NK-92 treated with Interleukin-12 subunit alpha and Interleukin-12 subunit beta, amount 100 ng/mL, for 24 hours (cell line): ENCODE measurements around the gene TLR1.
A peak's percentile ranks its signal among the peaks of the same experiment; 100 is the strongest.
"Not testable (repeated sequence)": the region's sequence is repeated elsewhere in the genome, so short reads cannot be mapped to it uniquely, and the experiment has no call there.

Source experiments
- DNase-seq: peaks from one replicate; lab custom pipeline; 2025; lab: John Stamatoyannopoulos, UW

The TLR1 gene

DNA sequence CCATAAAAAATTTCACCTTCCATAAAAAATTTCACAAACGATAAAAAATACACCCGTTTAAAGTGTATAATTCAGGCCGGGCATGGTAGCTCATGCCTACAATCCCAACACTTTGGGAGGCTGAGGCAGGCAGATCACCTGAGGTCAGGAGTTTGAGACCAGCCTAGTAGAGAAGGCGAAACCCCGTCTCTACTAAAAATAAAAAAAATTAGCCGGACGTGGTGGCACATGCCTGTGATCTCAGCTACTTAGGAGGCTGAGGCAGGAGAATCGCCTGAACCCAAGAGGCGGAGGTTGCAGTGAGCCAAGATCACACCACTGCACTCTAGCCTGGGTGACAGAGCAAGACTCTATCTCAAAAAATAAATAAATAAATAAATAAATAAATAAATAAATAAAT, 1.7 kb upstream of the TLR1 start:
- not testable (repeated sequence) for DNase-seq

DNA sequence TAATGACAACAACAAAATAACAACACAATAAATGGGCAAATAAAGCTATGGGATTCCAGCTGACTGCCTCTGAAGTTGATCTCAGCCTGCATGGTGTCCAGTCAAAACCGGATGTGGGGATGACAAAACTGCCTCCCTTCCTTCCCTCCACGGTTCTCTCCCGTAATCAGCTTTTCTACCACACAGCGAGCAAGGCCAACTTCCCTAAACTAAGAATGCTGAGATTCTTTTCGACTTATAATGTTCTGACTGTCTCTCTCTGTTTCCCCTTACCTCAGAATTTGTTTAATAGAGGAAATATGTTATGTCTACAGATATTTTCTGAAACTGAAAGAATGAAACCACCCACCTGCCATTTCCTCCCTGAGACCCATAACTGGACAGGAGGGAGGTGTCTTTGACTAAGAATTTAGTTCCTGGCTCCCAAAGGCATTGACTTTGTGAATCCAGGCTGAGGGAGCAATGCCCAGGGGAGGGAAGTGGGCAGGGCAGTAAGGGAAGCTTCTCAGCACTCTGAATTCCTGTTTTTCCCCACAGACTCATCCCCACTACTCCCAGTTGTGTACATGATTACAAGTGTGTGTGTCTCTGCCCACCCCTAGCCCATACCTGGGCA, 1.0 kb upstream of the TLR1 start:
- DNase-seq: no peak

- peak; percentile 19 for DNase-seq
Measured at GRCh38 chr4:38803833-38804653, 548 bp downstream of the TLR1 start.

GRCh38 chr4:38802561-38803355, 1.8 kb downstream of the TLR1 start:
- DNase-seq: no peak

- no peak for DNase-seq
Measured at GRCh38 chr4:38800961-38801450, 3.6 kb downstream of the TLR1 start.

GRCh38 chr4:38800366-38800765, 4.2 kb downstream of the TLR1 start:
- DNase-seq: no peak

DNA sequence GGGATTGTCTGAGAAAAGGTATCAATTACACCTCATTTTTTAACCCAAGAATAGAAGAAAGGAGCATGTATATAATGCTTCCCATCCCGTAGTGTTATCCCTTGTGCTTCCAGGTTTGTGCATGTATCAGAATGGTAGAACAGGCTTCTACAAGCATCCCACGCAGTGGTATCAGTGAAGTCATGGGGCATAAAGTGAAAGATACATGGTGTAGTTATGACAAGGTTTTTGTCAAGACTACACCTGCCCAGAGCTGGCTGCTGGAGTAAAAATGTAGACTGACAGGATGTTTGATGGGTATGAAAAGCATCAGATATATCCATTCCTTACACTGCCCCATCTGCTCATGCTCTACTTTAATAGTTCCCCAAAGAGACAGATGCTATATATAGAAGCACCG, 9.5 kb downstream of the TLR1 start:
- DNase-seq: no peak

- DNase-seq: no peak
Measured at GRCh38 chr4:38794051-38794450, 10.5 kb downstream of the TLR1 start.

GRCh38 chr4:38791010-38791409, 13.6 kb downstream of the TLR1 start:
- DNase-seq: no peak

DNA sequence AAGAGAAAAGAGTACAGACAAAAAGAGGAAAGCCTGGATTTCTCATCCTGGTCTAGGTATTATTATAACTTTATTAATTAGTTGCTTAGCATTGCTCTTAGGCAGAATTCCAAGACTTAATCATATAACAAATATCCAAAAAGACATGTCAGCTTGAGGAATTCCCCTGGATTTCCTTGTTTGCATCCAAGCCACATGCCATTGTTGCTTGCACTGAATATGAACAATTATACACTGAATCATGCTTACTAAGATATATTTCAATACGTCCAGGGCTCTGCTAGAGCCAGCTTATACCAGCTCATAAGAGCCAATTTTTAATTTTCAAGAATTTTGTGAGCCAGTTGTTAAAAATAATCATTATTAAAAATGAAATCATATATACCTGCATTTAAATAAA, 16.3 kb downstream of the TLR1 start:
- DNase-seq: no peak

DNA sequence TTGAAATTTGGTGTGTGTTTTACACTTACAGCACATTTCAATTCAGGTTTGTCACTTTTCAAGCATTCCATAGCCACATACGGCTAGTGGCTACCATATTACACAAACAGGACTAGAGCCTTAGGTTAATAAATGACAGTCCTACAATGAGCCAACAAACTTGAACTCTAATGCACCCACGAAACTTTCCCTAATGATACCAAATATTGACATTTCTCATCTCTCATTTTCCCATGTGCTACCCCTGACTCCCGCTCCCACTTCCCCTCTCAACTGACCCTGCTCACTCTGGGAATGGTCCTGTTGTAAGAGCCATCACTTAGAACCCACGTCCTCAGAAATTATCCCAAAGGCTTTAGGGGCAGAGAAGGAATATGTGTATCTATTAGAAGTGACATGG, 16.9 kb downstream of the TLR1 start:
- no peak for DNase-seq

- no peak for DNase-seq
Measured at GRCh38 chr4:38785901-38786402, 18.6 kb downstream of the TLR1 start.

GRCh38 chr4:38785041-38785790, 19.4 kb downstream of the TLR1 start:
- DNase-seq: no peak

- no peak for DNase-seq
Measured at GRCh38 chr4:38784141-38784540, 20.4 kb downstream of the TLR1 start.

DNA sequence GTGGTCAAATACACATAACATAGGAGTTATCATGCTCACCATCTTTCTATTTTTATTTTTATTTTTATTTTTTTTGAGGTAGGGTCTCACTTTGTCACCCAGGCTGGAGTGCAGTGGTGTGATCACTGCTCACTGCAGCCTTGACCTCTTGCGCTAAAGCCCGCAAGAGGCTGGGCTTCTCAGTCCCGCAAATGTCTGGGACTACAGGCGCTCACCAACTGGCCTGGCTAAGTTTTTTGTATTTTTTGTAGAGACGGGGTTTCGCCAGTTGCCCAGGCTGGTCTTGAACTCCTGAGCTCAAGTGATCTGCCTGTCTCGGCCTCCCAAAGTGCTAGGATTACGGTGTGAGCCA, 21.5 kb downstream of the TLR1 start:
- DNase-seq: no peak

- no peak for DNase-seq
Measured at GRCh38 chr4:38782452-38783108, 22.0 kb downstream of the TLR1 start, which contains the start of gene TLR10. Gene TLR10, minus strand, starts transcription at chr4:38782990. Its CDS starts 7,400 bp downstream, at chr4:38775590.

- no peak for DNase-seq
Measured at GRCh38 chr4:38781854-38782261, 22.7 kb downstream of the TLR1 start.

DNA sequence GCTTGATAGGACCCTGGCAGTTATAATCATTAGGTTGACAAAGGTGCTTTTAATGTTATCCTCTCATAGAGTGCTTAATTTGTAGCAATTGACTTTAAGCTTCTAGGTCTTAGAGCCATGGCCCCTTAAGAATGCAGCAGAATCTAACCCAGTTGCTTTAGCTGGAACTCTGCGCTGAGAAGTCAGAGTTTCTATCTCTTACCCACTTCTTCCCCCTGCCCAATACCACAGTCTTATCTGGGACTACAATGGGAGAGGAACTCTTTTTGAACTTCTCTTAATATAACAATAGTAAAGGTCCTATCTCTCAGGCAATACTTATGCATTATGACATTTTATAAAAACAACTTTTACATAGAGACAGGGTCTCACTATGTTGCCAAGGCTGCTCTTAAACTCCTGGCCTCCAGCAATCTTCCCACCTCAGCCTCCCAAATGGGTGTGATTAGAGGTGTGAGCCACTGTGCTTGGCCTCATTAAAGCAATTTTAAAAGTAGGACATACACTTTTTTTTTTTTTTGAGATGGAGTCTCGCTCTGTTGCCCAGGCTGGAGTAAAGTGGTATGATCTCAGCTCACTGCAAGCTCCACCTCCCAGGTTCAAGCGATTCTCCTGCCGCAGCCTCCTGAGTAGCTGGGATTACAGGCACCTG, 23.6 kb downstream of the TLR1 start:
- DNase-seq: no peak

GRCh38 chr4:38779790-38780189, 24.8 kb downstream of the TLR1 start:
- no peak for DNase-seq

- DNase-seq: not testable (repeated sequence)
Measured at GRCh38 chr4:38777925-38778324, 26.7 kb downstream of the TLR1 start.

GRCh38 chr4:38775326-38775725, 29.3 kb downstream of the TLR1 start:
- DNase-seq: no peak
